K562 (cell line): ENCODE measurements around the gene AP1AR. TPM values are rescaled to one million over a fixed set of nuclear protein-coding genes. Genes with fewer than 3 reads are reported as not detected.

ENCODE experiments used
- ATAC-seq: fragments of 200-7000 bp; cut with Tn5 transposase; 3 replicates; pipeline ENCODE4 v1.9.1; 2020; ENCODE audit warnings: moderate library complexity
- BruUV-seq: library from RNA; stranded (reverse); fragments of 400-500 nt; replicated peaks from 2 replicates; lab custom pipeline; 2021; lab: Mats Ljungman, UMichigan
- CTCF ChIA-PET: fragments of 300-600 bp; formaldehyde crosslinking; extraction: SDS; loops from one replicate; lab custom pipeline; 2021; ENCODE audit warnings: low intra/inter-chr PET ratio; lab: Yijun Ruan, JAX
- POLR2A ChIA-PET: fragments of 300-600, 350-650 bp; sonication (Branson Sonifier 250); formaldehyde crosslinking; extraction: SDS; loops from one replicate; lab custom pipeline; 2021; ENCODE audit warnings: antibody characterized with exemption, inconsistent platforms; lab: Yijun Ruan, JAX
- DNase-seq, 4 experiments: peaks; one replicate each; pipeline versions ENCODE4 v3.0.0 to v3.0.0-alpha.2; 2011 to 2018; ENCODE audit warnings: low spot score in 3 of 4, mixed read lengths in 3 of 4; ENCODE audit errors: extremely low read depth in 1 of 4
- FAIRE-seq: peaks from 2 replicates; lab custom pipeline; 2011; peaks lifted over from hg19 to GRCh38; lab: Jason Lieb, UNC
- H2AFZ ChIP-seq: 2 replicates; pipeline ENCODE4 v1.6.0; 2011; ENCODE audit warnings: low read depth, low read length, control low read depth, inconsistent platforms
- H3K27ac ChIP-seq: fragments of 200-600 bp; 3 replicates; pipeline ENCODE4 v1.8.0; 2011; ENCODE audit warnings: low read depth, mild to moderate bottlenecking, control low read depth, inconsistent platforms, low read length, moderate library complexity, mixed read lengths; ENCODE audit errors: extremely low read depth
- H3K27me3 ChIP-seq, 2 experiments: fragments of 300-600 bp in 1 of 2; 2 replicates in 1 of 2; 3 replicates in 1 of 2; pipeline versions ENCODE4 v1.6.0 to v1.8.0; 2011; ENCODE audit warnings: inconsistent platforms in 2 of 2, low read length in 2 of 2, mild to moderate bottlenecking in 1 of 2, mixed read lengths in 1 of 2, moderate library complexity in 1 of 2; ENCODE audit not compliant: control insufficient read depth in 2 of 2, insufficient read depth in 2 of 2
- H3K36me3 ChIP-seq: fragments of 300-600 bp; 3 replicates; pipeline ENCODE4 v1.8.0; 2011; ENCODE audit warnings: mild to moderate bottlenecking, low read length, inconsistent platforms; ENCODE audit not compliant: control insufficient read depth, insufficient read depth
- H3K4me1 ChIP-seq, 2 experiments: fragments of 200-600 bp in 1 of 2; replicated peaks in 1 of 2; 2 replicates in 1 of 2; 3 replicates in 1 of 2; pipeline versions ENCODE4 v1.5.1 to v1.8.0; 2011; ENCODE audit warnings: inconsistent platforms in 2 of 2, low read length in 2 of 2, mild to moderate bottlenecking in 1 of 2, mixed read lengths in 1 of 2, moderate library complexity in 1 of 2; ENCODE audit not compliant: control insufficient read depth in 2 of 2, insufficient read depth in 2 of 2
- H3K4me2 ChIP-seq: 2 replicates; pipeline ENCODE4 v1.6.1; 2011; ENCODE audit warnings: low read length, control low read depth, inconsistent platforms, mixed read lengths; ENCODE audit not compliant: insufficient read depth
- H3K4me3 ChIP-seq: fragments of 200-600 bp; sonication (generic), shearing (Covaris generic); 2 replicates; pipeline ENCODE4 v1.5.1; 2016; ENCODE audit warnings: control low read depth, inconsistent platforms
- H3K79me2 ChIP-seq: fragments of 200-600 bp; 3 replicates; pipeline ENCODE4 v1.8.0; 2011; ENCODE audit warnings: low read length, inconsistent platforms; ENCODE audit not compliant: control insufficient read depth, insufficient read depth
- H3K9ac ChIP-seq, 2 experiments: 2 replicates each; pipeline versions ENCODE4 v1.6.0 to v1.6.1; 2011; ENCODE audit warnings: low read depth in 2 of 2, low read length in 2 of 2, control low read depth in 1 of 2, inconsistent platforms in 1 of 2, mild to moderate bottlenecking in 1 of 2, mixed read lengths in 1 of 2; ENCODE audit not compliant: insufficient read depth in 1 of 2
- H3K9me1 ChIP-seq: one replicate; pipeline ENCODE4 v1.6.0; 2011; ENCODE audit warnings: inconsistent platforms, mild to moderate bottlenecking, low read length, moderate library complexity; ENCODE audit not compliant: control insufficient read depth, insufficient read depth
- H3K9me3 ChIP-seq: replicated peaks from 2 replicates; pipeline ENCODE4 v1.5.1; 2011; ENCODE audit warnings: low read depth, low read length, inconsistent platforms; ENCODE audit not compliant: control insufficient read depth, insufficient read depth
- H4K20me1 ChIP-seq: replicated peaks from 2 replicates; pipeline ENCODE4 v1.6.1; 2011; ENCODE audit warnings: low read length, inconsistent platforms, mixed read lengths; ENCODE audit not compliant: control insufficient read depth, insufficient read depth
- CC2D1A ChIP-seq: fragments of 450-650 bp; IDR thresholded peaks from 2 replicates; pipeline ENCODE4 v1.6.1; 2017; ENCODE audit warnings: mild to moderate bottlenecking
- FOSL1 ChIP-seq: fragments of 200-800 bp; sonication (Bioruptor generic); conservative IDR thresholded peaks from 2 replicates; pipeline ENCODE4 v1.6.1; 2016; ENCODE audit warnings: missing genetic modification characterization, missing compliant biosample characterization
- HINFP ChIP-seq: fragments of 450-650 bp; conservative IDR thresholded peaks from 2 replicates; pipeline ENCODE4 v1.6.1; 2016; ENCODE audit warnings: missing genetic modification characterization, low read depth, mild to moderate bottlenecking, control low read depth, missing compliant biosample characterization
- NFYB ChIP-seq: IDR thresholded peaks from 2 replicates; pipeline ENCODE4 v1.6.1; 2011; ENCODE audit warnings: mild to moderate bottlenecking, moderate library complexity; ENCODE audit not compliant: insufficient read length; ENCODE audit errors: extremely low read depth
- RFX5 ChIP-seq: IDR thresholded peaks from 2 replicates; pipeline ENCODE4 v1.6.1; 2011; ENCODE audit warnings: low read depth, mild to moderate bottlenecking, improper control_type of control experiment, low read length
- SMARCA5 ChIP-seq: fragments of 450-650 bp; IDR thresholded peaks from 2 replicates; pipeline ENCODE4 v1.6.1; 2016
- ZMIZ1 ChIP-seq, 2 experiments: fragments of 150-350 bp in 1 of 2; IDR thresholded peaks; 2 replicates each; pipeline ENCODE4 v1.6.1; 2012 to 2016; ENCODE audit warnings: low read depth in 2 of 2, low read length in 2 of 2, mild to moderate bottlenecking in 1 of 2, moderate library complexity in 1 of 2
- ZNF324 ChIP-seq: fragments of 250-450 bp; sonication (Bioruptor Pico); IDR thresholded peaks from 2 replicates; pipeline ENCODE4 v1.4.0; 2020; ENCODE audit warnings: mild to moderate bottlenecking
- WGBS: fragments of 100-300 bp; shearing (Covaris generic); methylation state at CpG from one replicate; pipeline ENCODE4 v1.1.6; 2016; ENCODE audit warnings: low coverage, mixed read lengths; ENCODE audit not compliant: insufficient coverage; ENCODE audit errors: missing lambda C conversion rate; 5-methylcytosine and 5-hydroxymethylcytosine counted together
- in situ Hi-C: fragments of 300-500 bp; cut with MboI; formaldehyde crosslinking; loops from 4 replicates; pipeline ENCODE4 v1.15.0; 2018; ENCODE audit warnings: inconsistent platforms, mixed read lengths
- intact Hi-C: fragments of 100-400 bp; cut with micrococcal nuclease; formaldehyde crosslinking; loops from 2 replicates; pipeline ENCODE4 v1.14.2; 2022
- polyA plus RNA-seq, 8 experiments: library from polyadenylated mRNA; depleted of rRNA in 4 of 8; stranded (reverse) in 5 of 8; unstranded in 3 of 8; fragments of >200 nt; fragmentation: Nextera tagmentation in 2 of 8; fragmentation: Illumina TruSeq in 1 of 8; extraction: Ambion mirVana in 2 of 8; extraction: Trizol in 1 of 8; gene quantifications; 2 replicates each; pipeline versions ENCODE4 v1.2.1 to v1.2.3, GENCODE V29; 2011 to 2014; ENCODE audit warnings: inconsistent platforms in 1 of 8, missing spikeins in 1 of 8
- total RNA-seq, 7 experiments: library from RNA; depleted of rRNA in 6 of 7; stranded (reverse); fragments of >200 nt in 6 of 7; fragmentation: Illumina TruSeq in 2 of 7; extraction: Trizol in 2 of 7; gene quantifications; 2 replicates each; pipeline versions ENCODE4 v1.2.1 to v1.2.3, GENCODE V29; 2011 to 2021; ENCODE audit warnings: low replicate concordance in 1 of 7
- TF ChIP-seq, protein P1 (sequence below): fragments of 250-450 bp; sonication (Bioruptor Pico); IDR thresholded peaks from 2 replicates; pipeline ENCODE4 v1.8.0; 2021; ENCODE audit warnings: moderate library complexity, mild to moderate bottlenecking, inconsistent platforms

AP1AR gene
- total and polyA plus RNA-seq, 9 of the 15 experiments (the other 6 are each of a cell fraction or from before 2014, with no cell fraction given), result 2.6 to 20.7 (median 12.2) TPM

GRCh38 chr4:112184438-112184837 lies 47.1 kb upstream of the AP1AR start:
- no peaks in the 10 kb centered on the region for H3K9me3 ChIP-seq
- no peak for DNase-seq
- H2AFZ ChIP-seq, result no peak overlapping the region
- no peaks in the 10 kb centered on the region for H3K79me2 ChIP-seq
- H3K9ac ChIP-seq, result no peak overlapping the region
- H3K4me2 ChIP-seq, result no peak overlapping the region
- H3K9me1 ChIP-seq, result no peaks in the 10 kb centered on the region
- no TSS peak for BruUV-seq
- no peak for ATAC-seq
- H3K27me3 ChIP-seq, result no peaks in the 10 kb centered on the region
- intact Hi-C loops (no loop called here), in situ Hi-C loops (no loop called here)
- no peak for TF ChIP-seq RFX5
- ChIA-PET CTCF (no interaction called here), POLR2A (interaction anchor here (1.5 kb wide), 1 partner anchor 10 kb away, joined by 4 read pairs; no protein-coding TSS in a partner anchor)
- H3K4me1 ChIP-seq, result no peaks in the 10 kb centered on the region
- peaks cover 19% of the 10 kb centered on the region; the same call in 1 of the 3 replicates for H3K36me3 ChIP-seq
- no peak overlapping the region for H3K27ac ChIP-seq
- no peaks in the 10 kb centered on the region for H4K20me1 ChIP-seq
- no peak for FAIRE-seq
- H3K4me3 ChIP-seq, result no peak overlapping the region
- 100% methylated on average over 1 of the region's 1 CpG for WGBS

DNA sequence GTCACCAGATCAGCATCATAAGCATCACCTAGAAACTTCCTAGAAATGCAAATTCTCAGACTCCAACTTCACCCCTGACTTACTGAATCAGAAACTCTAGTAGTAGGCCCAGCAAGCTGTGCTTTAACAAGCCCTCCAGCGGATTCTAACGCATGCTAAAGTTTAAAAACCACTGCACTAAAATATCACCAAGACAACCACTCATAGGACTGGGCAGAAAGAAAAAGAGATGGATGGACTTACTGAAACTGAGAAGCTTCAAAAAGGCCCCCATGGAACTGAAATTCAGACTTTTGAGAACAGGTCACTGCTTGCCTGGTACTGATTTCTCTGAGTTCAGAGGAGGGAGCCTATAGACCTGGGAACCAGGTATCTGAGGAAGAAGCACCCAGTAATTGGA lies 46.3 kb upstream of the AP1AR start:
- CTCF ChIA-PET, result no interaction called here
- no peak overlapping the region for H3K27ac ChIP-seq
- intact Hi-C loops (no loop called here), in situ Hi-C loops (no loop called here)
- H3K4me1 ChIP-seq, result no peaks in the 10 kb centered on the region
- H3K79me2 ChIP-seq, result no peaks in the 10 kb centered on the region
- no peak overlapping the region for H3K9ac ChIP-seq
- H3K9me1 ChIP-seq, result no peaks in the 10 kb centered on the region
- FAIRE-seq (no peak), ATAC-seq (no peak), DNase-seq (no peak)
- peaks cover 19% of the 10 kb centered on the region; the same call in 1 of the 3 replicates for H3K36me3 ChIP-seq
- no peaks in the 10 kb centered on the region for H3K9me3 ChIP-seq
- H4K20me1 ChIP-seq, result no peaks in the 10 kb centered on the region
- WGBS, result 100% methylated on average over 2 of the region's 2 CpGs
- POLR2A ChIA-PET, result interaction anchor here (0.6 kb wide), 1 partner anchor 121 kb away, joined by 3 read pairs; no protein-coding TSS in a partner anchor
- H3K4me3 ChIP-seq, result no peak overlapping the region
- no peak overlapping the region for H3K4me2 ChIP-seq
- H3K27me3 ChIP-seq, result no peaks in the 10 kb centered on the region
- BruUV-seq, result no TSS peak
- no peak overlapping the region for H2AFZ ChIP-seq
- no peak for TF ChIP-seq NFYB
- TF ChIP-seq, protein P1, sequence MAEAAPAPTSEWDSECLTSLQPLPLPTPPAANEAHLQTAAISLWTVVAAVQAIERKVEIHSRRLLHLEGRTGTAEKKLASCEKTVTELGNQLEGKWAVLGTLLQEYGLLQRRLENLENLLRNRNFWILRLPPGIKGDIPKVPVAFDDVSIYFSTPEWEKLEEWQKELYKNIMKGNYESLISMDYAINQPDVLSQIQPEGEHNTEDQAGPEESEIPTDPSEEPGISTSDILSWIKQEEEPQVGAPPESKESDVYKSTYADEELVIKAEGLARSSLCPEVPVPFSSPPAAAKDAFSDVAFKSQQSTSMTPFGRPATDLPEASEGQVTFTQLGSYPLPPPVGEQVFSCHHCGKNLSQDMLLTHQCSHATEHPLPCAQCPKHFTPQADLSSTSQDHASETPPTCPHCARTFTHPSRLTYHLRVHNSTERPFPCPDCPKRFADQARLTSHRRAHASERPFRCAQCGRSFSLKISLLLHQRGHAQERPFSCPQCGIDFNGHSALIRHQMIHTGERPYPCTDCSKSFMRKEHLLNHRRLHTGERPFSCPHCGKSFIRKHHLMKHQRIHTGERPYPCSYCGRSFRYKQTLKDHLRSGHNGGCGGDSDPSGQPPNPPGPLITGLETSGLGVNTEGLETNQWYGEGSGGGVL, result no peak
- TF ChIP-seq CC2D1A, result no peak
- no peak for TF ChIP-seq FOSL1 (tag)
- TF ChIP-seq ZMIZ1 (IDR thresholded peaks at IDR 0.05; ENCODE audit: low read depth in 2 of 2, low read length in 2 of 2), result no peak
- TF ChIP-seq HINFP, result no peak
- no peak for TF ChIP-seq ZNF324 (CRISPR knock-in tag)
- TF ChIP-seq SMARCA5, result no peak
